PC-3 (cell line): Measurements from ENCODE around the gene SPRY1. TPM values are rescaled to one million over a fixed set of nuclear protein-coding genes. Genes with fewer than 3 reads are reported as not detected.
A peak's percentile ranks its signal among the peaks of the same experiment; 100 is the strongest.

ENCODE experiments used
- ATAC-seq: fragments of 200-7000 bp; cut with Tn5 transposase; 2 replicates; pipeline ENCODE4 v1.9.1; 2020; ENCODE audit warnings: mild to moderate bottlenecking, moderate library complexity
- BruUV-seq: library from RNA; stranded (reverse); fragments of 400-500 nt; replicated peaks from 2 replicates; lab custom pipeline; 2021; lab: Mats Ljungman, UMichigan
- CTCF ChIA-PET: fragments of 300-600 bp; sonication (Branson Sonifier 250); formaldehyde crosslinking; loops from one replicate; lab custom pipeline; 2022; ENCODE audit warnings: antibody characterized with exemption; lab: Charles Lee
- POLR2A ChIA-PET: fragments of 300-600 bp; sonication (Branson Sonifier 250); formaldehyde crosslinking; loops from one replicate; lab custom pipeline; 2022; ENCODE audit warnings: antibody characterized with exemption; ENCODE audit not compliant: unreplicated experiment; lab: Charles Lee
- DNase-seq: peaks from one replicate; pipeline ENCODE4 v3.0.0-alpha.2; 2015
- H2AFZ ChIP-seq: fragments of 300-600 bp; sonication (generic); 2 replicates; pipeline ENCODE4 v1.6.0; 2016; ENCODE audit warnings: antibody characterized with exemption, low read length
- H3F3A ChIP-seq: fragments of 300-600 bp; sonication (generic); one replicate; pipeline ENCODE4 v1.6.0; 2017; ENCODE audit warnings: antibody characterized with exemption, low read length, control low read depth, mild to moderate bottlenecking; ENCODE audit not compliant: unreplicated experiment
- H3K27ac ChIP-seq: fragments of 300-600 bp; sonication (generic); 2 replicates; pipeline ENCODE4 v1.5.1; 2016; ENCODE audit warnings: mild to moderate bottlenecking, low read length
- H3K27me3 ChIP-seq: fragments of 300-600 bp; sonication (generic); 2 replicates; pipeline ENCODE4 v1.6.1; 2016; ENCODE audit warnings: low read length, mixed read lengths
- H3K36me3 ChIP-seq: fragments of 300-600 bp; sonication (generic); 2 replicates; pipeline ENCODE4 v1.6.1; 2016; ENCODE audit warnings: low read depth, mixed run types, low read length, mixed read lengths
- H3K4me1 ChIP-seq: fragments of 300-600 bp; sonication (generic); 2 replicates; pipeline ENCODE4 v1.5.1; 2016; ENCODE audit warnings: low read length; ENCODE audit not compliant: insufficient read depth
- H3K4me2 ChIP-seq: fragments of 300-600 bp; sonication (generic); 2 replicates; pipeline ENCODE4 v1.6.0; 2016; ENCODE audit warnings: low read length
- H3K4me3 ChIP-seq: fragments of 300-600 bp; sonication (generic); 2 replicates; pipeline ENCODE4 v1.5.1; 2016; ENCODE audit warnings: mild to moderate bottlenecking, low read length, mixed read lengths
- H3K79me2 ChIP-seq: fragments of 300-600 bp; sonication (generic); 2 replicates; pipeline ENCODE4 v1.6.1; 2017; ENCODE audit warnings: low read length, mixed read lengths
- H3K9ac ChIP-seq: fragments of 300-600 bp; sonication (generic); 2 replicates; pipeline ENCODE4 v1.6.0; 2016; ENCODE audit warnings: mild to moderate bottlenecking, low read length
- H3K9me2 ChIP-seq: fragments of 300-600 bp; sonication (generic); replicated peaks from 2 replicates; pipeline ENCODE4 v1.6.1; 2016; ENCODE audit warnings: mixed run types, low read length, mixed read lengths
- H3K9me3 ChIP-seq: fragments of 300-600 bp; sonication (generic); 2 replicates; pipeline ENCODE4 v1.6.1; 2016; ENCODE audit warnings: low read length, mixed read lengths
- H4K20me1 ChIP-seq: fragments of 300-600 bp; sonication (generic); 2 replicates; pipeline ENCODE4 v1.6.1; 2016; ENCODE audit warnings: low read length, mixed read lengths
- CTCF ChIP-seq: fragments of 300-600 bp; sonication (generic); conservative IDR thresholded peaks from 2 replicates; pipeline ENCODE4 v1.5.1; 2017; ENCODE audit warnings: antibody characterized with exemption, low read depth, mild to moderate bottlenecking, low read length
- EZH2 ChIP-seq: fragments of 300-600 bp; sonication (generic); IDR thresholded peaks from one replicate; pipeline ENCODE4 v1.6.1; 2017; ENCODE audit warnings: antibody characterized with exemption, mild to moderate bottlenecking, low read length; ENCODE audit not compliant: unreplicated experiment
- EZH2phosphoT487 ChIP-seq: fragments of 300-600 bp; sonication (generic); IDR thresholded peaks from 2 replicates; pipeline ENCODE4 v1.6.1; 2018; ENCODE audit warnings: mild to moderate bottlenecking, antibody characterized with exemption, low read length, borderline replicate concordance
- intact Hi-C: fragments of 100-400 bp; cut with micrococcal nuclease; formaldehyde crosslinking; loops from 2 replicates; pipeline ENCODE4 v1.9.0; 2023
- total RNA-seq: library from RNA; depleted of rRNA; stranded (reverse); fragments of >200 nt; gene quantifications from 2 replicates; pipeline ENCODE4 v1.2.3, GENCODE V29; 2014

SPRY1 gene
- total RNA-seq, 1 experiment from 2014 or later = 26.4 TPM

DNA sequence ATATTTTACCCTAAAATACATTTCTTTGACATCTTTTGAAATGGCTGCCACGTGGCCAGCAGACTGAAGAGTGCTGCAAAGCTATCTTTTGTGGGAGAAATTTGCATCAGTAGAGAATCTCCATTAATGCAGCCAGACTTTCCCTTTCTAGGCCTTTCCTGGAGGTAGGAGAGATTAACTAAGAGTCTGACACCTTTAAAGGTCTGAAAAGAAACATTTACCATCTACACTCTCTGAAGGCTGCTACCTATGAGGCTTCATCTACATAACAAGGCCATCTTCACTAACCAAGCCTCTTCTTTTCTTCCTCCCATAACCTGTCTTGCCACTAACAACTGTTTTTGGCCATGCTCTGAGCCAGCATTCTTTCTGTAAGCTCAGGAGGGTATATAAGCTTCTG is 17.8 kb upstream of the SPRY1 start:
- no peaks in the 10 kb centered on the region for H3K9me2 ChIP-seq
- no peaks in the 10 kb centered on the region for H4K20me1 ChIP-seq
- no peak overlapping the region for H2AFZ ChIP-seq
- ChIA-PET CTCF (no interaction called here), POLR2A (no interaction called here)
- no peak for ATAC-seq
- H3K9ac ChIP-seq = no peak overlapping the region
- H3K9me3 ChIP-seq = no peaks in the 10 kb centered on the region
- no peak overlapping the region for H3K4me3 ChIP-seq
- H3K27me3 ChIP-seq = no peaks in the 10 kb centered on the region
- no peak overlapping the region for H3K4me2 ChIP-seq
- no peaks in the 10 kb centered on the region for H3K36me3 ChIP-seq
- no peak for DNase-seq
- H3K27ac ChIP-seq = no peak overlapping the region
- no peaks in the 10 kb centered on the region for H3K4me1 ChIP-seq
- H3K79me2 ChIP-seq = no peaks in the 10 kb centered on the region
- intact Hi-C loops = no loop called here
- BruUV-seq = no TSS peak
- TF ChIP-seq EZH2 = no peak
- no peak for TF ChIP-seq CTCF
- TF ChIP-seq EZH2phosphoT487 = no peak
- no peaks in the 10 kb centered on the region for H3F3A ChIP-seq

DNA sequence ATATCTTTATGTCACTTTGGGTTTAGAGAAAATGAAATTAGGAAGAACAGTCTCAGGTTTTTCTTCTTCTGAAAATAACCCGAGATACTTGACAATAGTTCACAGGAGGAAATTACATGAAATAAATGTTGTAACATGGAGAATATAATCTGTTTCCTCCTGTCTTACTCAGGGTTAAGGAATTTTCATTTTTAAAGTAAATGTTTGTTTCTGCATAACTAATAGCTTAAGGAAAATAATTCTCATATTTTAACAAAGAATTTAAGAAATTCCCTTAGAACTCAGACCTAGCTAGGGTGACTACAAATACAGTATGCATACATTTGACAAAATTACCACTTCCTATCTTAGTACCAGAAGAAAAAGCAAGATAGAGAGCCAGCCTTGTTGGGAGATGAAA is 17.2 kb upstream of the SPRY1 start:
- no peak for DNase-seq
- no peaks in the 10 kb centered on the region for H3K79me2 ChIP-seq
- no peaks in the 10 kb centered on the region for H4K20me1 ChIP-seq
- ATAC-seq = peak; percentile 38
- intact Hi-C loops = no loop called here
- no peak overlapping the region for H3K4me2 ChIP-seq
- TF ChIP-seq EZH2phosphoT487 (no peak), CTCF (no peak), EZH2 (no peak)
- H3K9me2 ChIP-seq = no peaks in the 10 kb centered on the region
- H3K9ac ChIP-seq = no peak overlapping the region
- no peaks in the 10 kb centered on the region for H3F3A ChIP-seq
- H2AFZ ChIP-seq = no peak overlapping the region
- no peaks in the 10 kb centered on the region for H3K4me1 ChIP-seq
- H3K27me3 ChIP-seq = no peaks in the 10 kb centered on the region
- no peak overlapping the region for H3K4me3 ChIP-seq
- no peak overlapping the region for H3K27ac ChIP-seq
- ChIA-PET POLR2A (no interaction called here), CTCF (no interaction called here)
- no peaks in the 10 kb centered on the region for H3K9me3 ChIP-seq
- H3K36me3 ChIP-seq = no peaks in the 10 kb centered on the region
- no TSS peak for BruUV-seq

DNA sequence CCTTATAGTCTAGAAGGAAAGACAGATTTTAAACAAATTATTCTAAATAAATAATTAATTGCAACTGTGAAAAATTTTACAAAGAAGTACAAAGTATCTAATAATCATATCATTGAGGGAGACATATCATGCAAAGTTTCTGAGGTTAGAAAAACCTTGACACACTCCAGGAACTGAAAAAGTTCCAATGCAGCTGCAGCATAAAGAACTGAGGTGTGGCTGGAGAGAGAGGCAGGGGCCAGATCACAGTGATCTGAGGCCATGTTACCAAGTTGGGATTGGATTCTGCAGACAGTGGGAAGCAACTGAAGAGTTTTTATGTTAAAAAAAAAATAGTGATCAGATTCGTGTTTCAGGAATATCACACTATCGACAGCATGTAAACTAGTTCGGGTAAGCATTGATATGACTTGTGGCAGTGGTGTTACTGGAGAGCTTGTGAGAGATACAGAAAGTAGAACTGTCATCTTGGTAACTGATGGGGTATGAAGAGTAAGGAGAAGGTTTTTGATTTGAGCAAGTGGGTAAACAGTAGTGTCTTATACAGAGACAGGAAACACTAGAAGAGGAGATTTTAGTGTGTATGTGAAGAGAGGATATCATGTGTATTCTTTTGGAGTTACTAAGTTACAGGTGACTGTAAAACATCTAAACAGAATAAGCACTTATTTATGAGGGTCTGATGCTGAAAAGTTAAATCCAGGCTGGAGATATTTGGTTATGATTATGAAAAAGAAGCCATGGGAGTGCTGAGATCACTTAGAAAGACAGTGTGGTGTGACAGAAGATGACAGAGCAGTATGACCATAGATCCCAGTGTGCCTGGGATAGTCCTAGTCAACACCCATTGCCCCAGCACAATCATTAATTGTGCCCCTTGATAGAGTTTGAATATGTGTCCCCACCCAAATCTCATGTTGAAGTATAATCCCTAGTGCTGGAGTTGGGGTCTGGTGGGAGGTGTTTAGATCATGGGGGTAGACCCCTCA is 15.6 kb upstream of the SPRY1 start:
- no peaks in the 10 kb centered on the region for H3K79me2 ChIP-seq
- ATAC-seq = no peak
- H3K9me2 ChIP-seq = no peaks in the 10 kb centered on the region
- no peak overlapping the region for H3K27ac ChIP-seq
- H3K4me2 ChIP-seq = no peak overlapping the region
- no peak overlapping the region for H3K9ac ChIP-seq
- H3K36me3 ChIP-seq = no peaks in the 10 kb centered on the region
- no peaks in the 10 kb centered on the region for H3K9me3 ChIP-seq
- intact Hi-C loops = no loop called here
- no TSS peak for BruUV-seq
- TF ChIP-seq CTCF = no peak
- TF ChIP-seq EZH2phosphoT487 = no peak
- no peak for TF ChIP-seq EZH2
- POLR2A ChIA-PET = no interaction called here
- H3K4me1 ChIP-seq = peaks cover under 1% of the 10 kb centered on the region; the same call in 1 of the 2 replicates
- DNase-seq = no peak
- no peaks in the 10 kb centered on the region for H4K20me1 ChIP-seq
- no peak overlapping the region for H2AFZ ChIP-seq
- CTCF ChIA-PET = no interaction called here
- no peaks in the 10 kb centered on the region for H3K27me3 ChIP-seq
- H3F3A ChIP-seq = no peaks in the 10 kb centered on the region
- H3K4me3 ChIP-seq = no peak overlapping the region
